ENCODE results near the gene DBNDD2.

GRCh38 chr20:45372241-45372640 is 35.8 kb upstream of the DBNDD2 start:
- TF ChIP-seq TAF1 (IDR thresholded peaks at IDR 0.05; ENCODE audit: low read depth) (no peak), MAX (IDR thresholded peaks at IDR 0.05) (no peak), ZBTB7A (IDR thresholded peaks at IDR 0.05; ENCODE audit: low read depth) (no peak), REST (IDR thresholded peaks at IDR 0.05; ENCODE audit: low read depth) (no peak), RAD21 (IDR thresholded peaks at IDR 0.05; ENCODE audit: low read depth) (no peak), YY1 (IDR thresholded peaks at IDR 0.05; ENCODE audit: low read depth) (no peak)
